ENCODE measurements around the gene RHOBTB3. TPM values are rescaled to one million over a fixed set of nuclear protein-coding genes. Genes with fewer than 3 reads are reported as not detected.
"Not testable (repeated sequence)": the region's sequence is repeated elsewhere in the genome, so short reads cannot be mapped to it uniquely, and the experiment has no call there.

Gene RHOBTB3
- total RNA-seq, 4 donors from 2014 or later = 16.7 to 39.4 (median 28.2) TPM

DNA sequence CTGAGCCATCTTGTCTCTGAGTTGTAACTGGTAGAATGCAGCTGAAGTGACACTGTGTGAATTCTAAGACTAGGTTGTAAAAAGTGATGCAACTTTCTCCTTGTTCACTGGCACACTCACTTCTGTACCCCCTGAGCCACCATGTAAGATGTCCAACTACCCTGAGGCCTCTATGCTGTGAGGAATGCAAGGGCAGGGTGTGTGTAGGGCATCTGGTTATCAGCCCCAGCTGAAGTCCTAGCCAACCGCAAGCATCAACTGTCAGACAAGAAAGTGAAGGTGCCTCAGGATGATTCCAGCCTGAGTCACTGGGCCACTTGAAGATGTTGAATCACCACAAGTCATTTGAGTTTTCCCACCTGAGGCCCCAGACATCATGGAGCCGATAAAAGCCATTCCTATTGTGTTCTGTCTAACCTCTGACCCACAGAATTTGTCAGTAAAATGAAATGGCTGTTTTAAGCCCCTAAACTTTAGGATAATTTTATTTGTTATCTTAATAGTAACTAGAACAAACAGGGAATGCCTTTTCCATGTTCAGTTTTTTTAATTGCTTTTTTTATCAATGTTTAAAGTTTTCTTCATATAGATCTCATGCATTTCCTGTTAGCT lies 18.7 kb upstream of the RHOBTB3 start:
- no peak overlapping the region for H3K4me3 ChIP-seq (ENCODE audit: low read depth, poor library complexity, severe bottlenecking)
- no peak for TF ChIP-seq POLR2A (IDR thresholded peaks at IDR 0.05)
- TF ChIP-seq, protein P1, sequence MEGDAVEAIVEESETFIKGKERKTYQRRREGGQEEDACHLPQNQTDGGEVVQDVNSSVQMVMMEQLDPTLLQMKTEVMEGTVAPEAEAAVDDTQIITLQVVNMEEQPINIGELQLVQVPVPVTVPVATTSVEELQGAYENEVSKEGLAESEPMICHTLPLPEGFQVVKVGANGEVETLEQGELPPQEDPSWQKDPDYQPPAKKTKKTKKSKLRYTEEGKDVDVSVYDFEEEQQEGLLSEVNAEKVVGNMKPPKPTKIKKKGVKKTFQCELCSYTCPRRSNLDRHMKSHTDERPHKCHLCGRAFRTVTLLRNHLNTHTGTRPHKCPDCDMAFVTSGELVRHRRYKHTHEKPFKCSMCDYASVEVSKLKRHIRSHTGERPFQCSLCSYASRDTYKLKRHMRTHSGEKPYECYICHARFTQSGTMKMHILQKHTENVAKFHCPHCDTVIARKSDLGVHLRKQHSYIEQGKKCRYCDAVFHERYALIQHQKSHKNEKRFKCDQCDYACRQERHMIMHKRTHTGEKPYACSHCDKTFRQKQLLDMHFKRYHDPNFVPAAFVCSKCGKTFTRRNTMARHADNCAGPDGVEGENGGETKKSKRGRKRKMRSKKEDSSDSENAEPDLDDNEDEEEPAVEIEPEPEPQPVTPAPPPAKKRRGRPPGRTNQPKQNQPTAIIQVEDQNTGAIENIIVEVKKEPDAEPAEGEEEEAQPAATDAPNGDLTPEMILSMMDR (IDR thresholded peaks at IDR 0.05) = no peak
- WGBS, 2 donors = 63 to 66% methylated on average over 2 of the region's 2 CpGs
- intact Hi-C loops (cut with DNase I; ENCODE audit: low total_unique reads) = no loop called here
- DNase-seq (ENCODE audit: low spot score in 2 of 2) = no peak

DNA sequence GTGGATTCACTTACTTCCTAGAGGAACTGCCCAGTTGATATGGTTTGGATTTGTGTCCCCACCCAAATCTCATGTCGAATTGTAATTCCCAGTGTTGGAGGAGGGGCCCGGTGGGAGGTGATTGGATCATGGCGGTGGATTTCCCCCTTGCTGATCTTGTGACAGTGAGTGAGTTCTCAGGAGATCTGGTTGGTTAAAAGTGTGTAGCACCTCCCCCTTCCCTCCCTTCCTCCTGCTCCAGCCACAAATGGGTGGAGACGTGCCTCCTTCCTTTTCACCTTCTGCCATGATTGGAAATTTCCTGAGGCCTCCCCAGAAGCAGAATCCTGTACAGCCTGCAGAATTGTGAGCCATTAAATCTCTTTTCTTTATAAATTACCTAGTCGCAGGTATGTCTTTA lies 17.9 kb upstream of the RHOBTB3 start:
- H3K4me3 ChIP-seq (ENCODE audit: low read depth, poor library complexity, severe bottlenecking); DNase-seq (ENCODE audit: low spot score in 2 of 2); intact Hi-C loops (cut with DNase I; ENCODE audit: low total_unique reads): not testable (repeated sequence)
- WGBS, 2 donors = 95% methylated on average over 5 of the region's 5 CpGs

DNA sequence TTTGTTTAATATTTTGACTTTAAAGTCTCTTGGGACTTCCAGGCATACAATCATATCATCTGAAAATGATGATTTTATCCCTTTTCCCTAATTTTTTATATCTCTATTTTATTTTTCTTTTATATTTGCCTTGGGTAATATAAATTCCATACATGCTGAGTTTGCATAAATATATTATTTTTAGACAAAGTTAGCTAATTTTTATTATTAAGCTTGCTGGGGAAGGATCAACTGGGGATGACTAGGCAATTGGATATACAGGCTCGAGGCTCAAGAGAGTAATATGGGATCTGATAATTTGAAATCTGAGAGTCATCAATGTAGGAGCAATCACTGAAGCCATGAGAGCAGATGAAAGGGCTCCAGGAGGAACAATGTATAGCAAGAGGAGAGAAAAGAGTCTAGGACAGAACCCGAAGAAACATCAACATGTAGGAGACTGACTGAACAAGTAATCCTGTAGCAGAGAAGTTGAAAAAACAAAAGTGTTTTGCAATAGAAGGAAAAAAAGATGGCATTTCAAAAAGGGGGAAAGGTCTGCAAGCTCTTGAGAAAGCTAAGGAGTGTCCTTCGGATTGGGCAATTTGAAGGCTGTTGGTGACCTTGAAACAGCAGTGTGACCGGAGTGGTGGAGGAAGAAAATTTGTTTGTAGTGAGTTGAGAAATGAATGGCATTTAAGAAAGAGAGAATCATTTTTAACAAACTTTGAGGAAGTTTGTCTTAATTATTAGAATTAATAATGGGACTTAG lies 17.0 kb upstream of the RHOBTB3 start:
- no peak for TF ChIP-seq POLR2A (IDR thresholded peaks at IDR 0.05)
- TF ChIP-seq, protein P1 (IDR thresholded peaks at IDR 0.05) = no peak
- intact Hi-C loops (cut with DNase I; ENCODE audit: low total_unique reads) = no loop called here
- H3K4me3 ChIP-seq (ENCODE audit: low read depth, poor library complexity, severe bottlenecking) = no peak overlapping the region
- 92 to 96% methylated on average over 4 of the region's 4 CpGs for WGBS, 2 donors
- no peak for DNase-seq (ENCODE audit: low spot score in 2 of 2)

- no peak overlapping the region for H3K4me3 ChIP-seq (ENCODE audit: low read depth, poor library complexity, severe bottlenecking)
- 80% methylated on average over 5 of the region's 5 CpGs for WGBS, 2 donors
- TF ChIP-seq, protein P1 (IDR thresholded peaks at IDR 0.05) = no peak
- no peak for TF ChIP-seq POLR2A (IDR thresholded peaks at IDR 0.05)
- DNase-seq (ENCODE audit: low spot score in 2 of 2) = no peak
- intact Hi-C loops (cut with DNase I; ENCODE audit: low total_unique reads) = no loop called here
Measured at GRCh38 chr5:95715799-95716461, 15.2 kb upstream of the RHOBTB3 start.

DNA sequence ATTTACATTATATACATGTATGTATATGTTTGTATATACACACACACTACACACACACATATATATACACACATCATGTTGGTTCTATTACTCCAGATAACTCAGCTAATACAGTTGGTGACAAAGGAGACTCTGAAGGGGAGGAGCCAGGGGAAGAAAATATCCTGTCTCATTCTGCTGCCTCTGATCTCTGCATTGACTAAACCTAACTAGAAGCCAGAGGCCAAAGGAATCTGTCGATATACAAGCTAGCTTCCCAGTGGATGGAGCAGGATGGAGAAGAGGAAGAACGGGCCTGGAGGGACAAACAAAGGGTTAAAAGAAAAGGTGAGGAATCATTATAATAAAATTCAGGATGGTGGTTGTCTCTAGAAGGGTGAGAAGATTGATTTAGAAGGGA lies 13.7 kb upstream of the RHOBTB3 start:
- TF ChIP-seq, protein P1 (IDR thresholded peaks at IDR 0.05) = no peak
- intact Hi-C loops (cut with DNase I; ENCODE audit: low total_unique reads) = no loop called here
- no peak for DNase-seq (ENCODE audit: low spot score in 2 of 2)
- H3K4me3 ChIP-seq (ENCODE audit: low read depth, poor library complexity, severe bottlenecking) = no peak overlapping the region
- 79 to 84% methylated on average over 2 of the region's 2 CpGs for WGBS, 2 donors

DNA sequence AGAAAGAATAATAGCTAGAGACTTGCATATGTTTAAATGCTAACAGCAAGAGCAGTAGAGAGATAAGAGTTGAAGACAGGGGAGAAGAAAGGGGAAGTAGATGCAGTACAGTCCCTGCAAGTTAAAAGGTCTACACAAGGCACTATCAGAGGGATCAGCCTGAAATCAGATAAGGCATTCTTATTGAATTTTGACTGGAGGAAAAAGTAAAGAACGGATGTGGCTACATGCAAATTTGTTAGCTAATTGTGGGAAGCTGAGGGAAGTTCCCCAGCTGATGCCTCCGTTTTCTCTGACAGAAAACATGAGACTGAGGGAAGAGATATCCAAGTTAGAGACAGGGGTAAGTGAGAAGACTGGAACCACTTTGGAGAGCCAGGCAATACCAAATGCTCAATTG lies 12.9 kb upstream of the RHOBTB3 start:
- TF ChIP-seq POLR2A (IDR thresholded peaks at IDR 0.05) = no peak
- TF ChIP-seq, protein P1 (IDR thresholded peaks at IDR 0.05) = no peak
- 43 to 52% methylated on average over 2 of the region's 2 CpGs for WGBS, 2 donors
- intact Hi-C loops (cut with DNase I; ENCODE audit: low total_unique reads) = no loop called here
- no peak for DNase-seq (ENCODE audit: low spot score in 2 of 2)
- no peak overlapping the region for H3K4me3 ChIP-seq (ENCODE audit: low read depth, poor library complexity, severe bottlenecking)
